Coronary artery (tissue), 2 donors: ENCODE data around the gene HES6.

Source experiments
- DNase-seq: peaks from one replicate; pipeline ENCODE4 v3.0.0-alpha.2; 2017; ENCODE audit warnings: low spot score
- H3K27ac ChIP-seq, 2 donors: fragments of 200-600 bp; sonication (generic); one replicate each; pipeline ENCODE4 v1.5.1; 2016 to 2019
- H3K4me3 ChIP-seq: fragments of 200-600 bp; sonication (generic); 2 replicates; pipeline ENCODE4 v1.5.1; 2016; ENCODE audit warnings: mild to moderate bottlenecking, moderate library complexity
- TF ChIP-seq, protein P1 (sequence below): fragments of 200-600 bp; sonication (generic); IDR thresholded peaks from one replicate; pipeline ENCODE4 v1.5.1; 2019; ENCODE audit warnings: antibody characterized with exemption

Gene HES6

DNA sequence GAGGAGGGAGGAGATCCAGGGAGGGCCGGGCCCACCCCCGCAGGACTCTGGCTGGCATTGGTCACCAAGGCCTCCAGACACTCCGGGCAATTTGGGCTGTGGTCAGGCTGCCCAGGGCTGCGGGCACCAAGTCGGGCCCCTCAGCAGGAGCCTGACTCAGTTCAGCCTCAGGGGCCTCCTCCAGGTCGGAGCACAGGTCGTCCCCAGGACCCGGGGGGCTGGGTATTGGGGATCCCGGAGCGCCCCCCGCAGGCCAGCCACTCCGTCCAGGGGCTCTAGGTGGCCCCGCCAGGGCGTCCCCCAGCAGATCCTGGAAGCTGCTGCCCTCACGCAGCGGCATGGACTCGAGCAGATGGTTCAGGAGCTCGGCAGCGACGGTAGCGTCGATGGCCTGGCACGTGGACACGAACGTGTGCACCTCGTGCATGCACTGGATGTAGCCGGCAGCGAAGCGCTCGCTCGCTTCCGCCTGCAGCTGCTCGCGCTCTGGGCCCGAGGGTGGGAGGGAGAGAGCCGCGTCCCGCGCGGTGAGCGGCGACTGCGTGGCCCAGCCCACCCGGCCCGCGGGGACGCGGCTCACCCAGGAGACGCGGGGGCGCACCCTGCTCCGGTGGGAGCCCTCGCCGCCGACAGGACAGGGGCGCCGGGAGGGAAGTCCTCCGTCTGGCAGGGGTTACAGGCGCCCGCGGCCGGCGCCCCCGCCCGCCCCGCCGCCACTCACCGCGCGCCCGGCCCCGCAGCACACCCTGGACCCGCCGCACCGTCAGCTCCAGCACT, 884 bp downstream of the HES6 start:
- Histone ChIP-seq H3K4me3 (peak overlapping the region; percentile 85), H3K27ac (peak overlapping the region in 1 of 2 donors; percentile 84)
- peak; percentile 74 for DNase-seq
- TF ChIP-seq, protein P1, sequence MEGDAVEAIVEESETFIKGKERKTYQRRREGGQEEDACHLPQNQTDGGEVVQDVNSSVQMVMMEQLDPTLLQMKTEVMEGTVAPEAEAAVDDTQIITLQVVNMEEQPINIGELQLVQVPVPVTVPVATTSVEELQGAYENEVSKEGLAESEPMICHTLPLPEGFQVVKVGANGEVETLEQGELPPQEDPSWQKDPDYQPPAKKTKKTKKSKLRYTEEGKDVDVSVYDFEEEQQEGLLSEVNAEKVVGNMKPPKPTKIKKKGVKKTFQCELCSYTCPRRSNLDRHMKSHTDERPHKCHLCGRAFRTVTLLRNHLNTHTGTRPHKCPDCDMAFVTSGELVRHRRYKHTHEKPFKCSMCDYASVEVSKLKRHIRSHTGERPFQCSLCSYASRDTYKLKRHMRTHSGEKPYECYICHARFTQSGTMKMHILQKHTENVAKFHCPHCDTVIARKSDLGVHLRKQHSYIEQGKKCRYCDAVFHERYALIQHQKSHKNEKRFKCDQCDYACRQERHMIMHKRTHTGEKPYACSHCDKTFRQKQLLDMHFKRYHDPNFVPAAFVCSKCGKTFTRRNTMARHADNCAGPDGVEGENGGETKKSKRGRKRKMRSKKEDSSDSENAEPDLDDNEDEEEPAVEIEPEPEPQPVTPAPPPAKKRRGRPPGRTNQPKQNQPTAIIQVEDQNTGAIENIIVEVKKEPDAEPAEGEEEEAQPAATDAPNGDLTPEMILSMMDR: no peak

DNA sequence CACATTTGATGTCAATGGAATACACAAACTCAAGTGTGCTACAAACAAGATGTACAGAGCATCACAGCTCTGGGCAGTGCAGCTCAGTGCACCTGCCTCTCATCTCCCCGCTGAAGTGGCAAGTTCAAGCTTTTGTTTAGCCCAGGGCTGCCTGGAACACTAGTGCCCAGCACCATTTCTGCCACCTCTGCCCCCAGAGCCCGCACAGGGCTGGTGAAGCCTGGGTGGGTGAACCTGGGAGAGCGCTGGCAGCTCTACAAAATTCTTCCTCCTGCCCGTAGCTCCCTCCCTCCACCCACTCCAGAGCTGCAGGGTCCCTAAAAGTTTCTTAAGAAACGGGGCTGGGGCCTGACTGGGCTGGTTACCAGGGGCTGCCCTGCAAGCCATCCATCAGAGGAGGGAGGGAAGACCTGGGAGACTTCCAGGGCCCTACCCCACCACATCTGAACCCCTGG, 1.5 kb downstream of the HES6 start:
- Histone ChIP-seq H3K4me3 (no peak overlapping the region), H3K27ac (no peak overlapping the region)
- DNase-seq: peak; percentile 57
- TF ChIP-seq, protein P1: no peak

DNA sequence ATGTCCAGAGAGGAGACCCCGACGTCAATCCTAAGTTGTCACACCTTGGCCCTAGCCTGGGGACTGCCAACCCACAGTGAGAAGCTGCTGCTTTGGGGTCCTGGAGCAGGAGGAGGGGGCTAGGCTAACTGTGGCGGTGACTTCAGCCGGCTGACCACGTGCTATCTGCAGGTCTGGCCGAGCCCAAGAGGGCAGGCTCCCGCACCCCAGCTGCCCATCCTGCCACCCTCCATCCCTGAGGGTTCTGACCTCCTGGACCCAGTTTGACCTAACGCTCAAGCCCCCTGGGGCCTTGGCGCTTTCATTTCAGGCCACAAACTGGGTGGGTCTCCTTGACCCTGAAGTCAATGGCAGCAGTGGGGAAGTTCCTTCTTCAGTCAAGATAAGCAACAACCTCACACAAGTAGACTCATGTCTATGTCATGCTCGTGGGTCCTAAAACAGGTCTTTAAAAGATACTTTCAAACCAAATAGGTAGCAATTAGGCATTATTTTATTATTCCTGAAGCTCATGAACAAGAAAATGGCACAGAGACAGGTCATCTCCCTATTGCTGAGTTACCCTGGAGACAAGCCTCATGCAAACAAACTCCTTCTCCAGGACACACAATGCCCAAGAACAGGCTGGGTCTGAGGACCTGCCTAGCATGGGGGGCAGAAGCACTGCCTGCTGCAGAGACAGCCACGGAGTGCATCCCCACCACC, 2.3 kb downstream of the HES6 start:
- Histone ChIP-seq H3K4me3 (no peak overlapping the region), H3K27ac (no peak overlapping the region)
- TF ChIP-seq, protein P1: no peak
- DNase-seq: no peak

DNA sequence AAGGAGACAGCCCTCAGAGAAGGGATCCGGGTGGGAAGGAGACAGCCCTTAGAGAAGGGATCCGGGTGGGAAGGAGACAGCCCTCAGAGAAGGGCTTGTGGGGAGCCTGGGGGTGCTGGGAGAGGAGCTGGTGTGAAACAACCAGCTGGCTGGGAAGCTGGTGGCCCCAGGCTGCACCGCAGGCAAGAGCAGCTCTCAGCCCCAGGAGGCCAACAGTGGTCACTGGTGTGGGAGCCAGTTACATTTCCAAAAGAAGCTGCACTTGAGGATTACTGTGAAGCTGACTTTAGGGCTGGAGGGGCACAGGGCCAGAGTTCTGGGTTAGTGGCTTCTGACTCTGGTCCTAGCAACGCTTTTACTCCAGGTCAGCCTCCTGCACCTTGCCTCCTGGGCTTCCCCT, 3.3 kb downstream of the HES6 start:
- TF ChIP-seq, protein P1: no peak
- no peak for DNase-seq
- no peak overlapping the region for H3K27ac ChIP-seq
- no peak overlapping the region for H3K4me3 ChIP-seq

DNA sequence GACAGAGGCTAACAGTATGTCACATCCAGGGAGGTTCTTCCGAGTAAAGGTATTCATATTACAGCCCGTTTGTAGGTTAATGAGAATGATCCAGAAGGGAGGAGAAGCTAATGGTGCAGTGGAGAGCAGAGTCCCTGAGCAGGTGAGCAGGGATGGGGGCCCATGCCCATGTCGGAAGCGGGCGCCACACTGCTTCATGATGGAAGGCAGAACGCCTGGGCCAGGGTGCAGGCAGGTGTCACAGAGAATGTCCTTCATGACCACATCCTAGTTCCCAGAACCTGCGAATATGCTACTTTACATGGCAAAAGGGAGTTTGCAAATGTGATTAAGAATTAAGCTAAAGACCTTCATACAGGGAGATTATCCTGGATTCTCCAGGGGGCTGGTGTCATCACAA, 4.0 kb downstream of the HES6 start:
- Histone ChIP-seq H3K4me3 (no peak overlapping the region), H3K27ac (no peak overlapping the region)
- TF ChIP-seq, protein P1: no peak
- no peak for DNase-seq

DNA sequence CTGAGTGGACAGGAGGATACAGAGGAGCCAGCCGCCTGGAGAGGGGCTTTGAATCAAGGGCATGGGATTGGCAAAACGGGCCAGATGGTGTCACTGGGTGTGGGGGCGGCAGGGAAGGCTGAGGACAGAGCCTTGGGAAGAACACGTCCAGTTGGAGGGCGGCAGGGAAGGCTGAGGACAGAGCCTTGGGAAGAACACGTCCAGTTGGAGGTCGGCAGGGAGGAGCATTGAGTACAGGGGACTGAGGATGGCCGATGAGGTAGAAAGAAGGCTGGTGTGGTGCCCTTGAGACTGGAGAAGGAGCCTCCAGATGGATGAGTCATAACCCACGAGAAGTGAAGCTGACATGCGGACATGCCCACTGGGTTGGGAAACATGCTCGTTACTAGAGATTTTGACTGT, 4.5 kb downstream of the HES6 start:
- Histone ChIP-seq H3K4me3 (no peak overlapping the region), H3K27ac (no peak overlapping the region)
- TF ChIP-seq, protein P1: no peak
- no peak for DNase-seq
